ENCODE measurements around the gene CAPZA2.
"Not testable (repeated sequence)": the region's sequence is repeated elsewhere in the genome, so short reads cannot be mapped to it uniquely, and the experiment has no call there.

The CAPZA2 gene

DNA sequence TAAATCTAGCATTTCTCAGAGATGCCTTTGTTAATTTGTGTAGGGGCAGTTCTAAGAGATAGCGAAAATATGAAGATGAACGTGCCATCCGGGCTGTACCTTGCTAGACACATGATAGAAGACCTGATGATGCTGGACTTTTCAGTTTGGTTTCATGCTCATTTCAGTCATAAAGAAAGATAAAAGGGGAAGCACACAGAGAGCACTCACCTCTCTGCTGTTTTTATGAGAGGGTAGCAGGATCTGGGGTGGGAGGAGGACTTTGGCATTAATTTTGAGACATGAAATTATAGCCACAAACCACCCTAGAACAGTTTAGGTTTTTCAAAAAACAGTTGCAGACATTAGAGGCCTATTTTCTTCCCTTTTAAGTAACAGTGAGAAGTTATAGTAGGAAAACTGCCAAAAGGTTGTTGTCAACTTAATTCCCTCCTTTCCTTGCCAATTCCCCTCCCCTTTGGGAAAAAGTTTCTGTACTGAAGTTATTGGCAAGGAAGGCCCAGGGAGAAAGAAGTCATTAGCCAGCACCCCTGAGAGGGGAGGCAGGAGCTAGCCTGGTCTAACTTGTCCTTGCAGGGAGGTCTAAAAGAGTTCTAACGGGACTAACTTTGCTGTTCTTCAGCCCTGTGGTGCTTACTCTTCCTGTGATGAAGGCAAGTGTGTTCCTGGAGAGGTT is 93.6 kb downstream of the CAPZA2 start:
- DNase-seq: no peak

DNA sequence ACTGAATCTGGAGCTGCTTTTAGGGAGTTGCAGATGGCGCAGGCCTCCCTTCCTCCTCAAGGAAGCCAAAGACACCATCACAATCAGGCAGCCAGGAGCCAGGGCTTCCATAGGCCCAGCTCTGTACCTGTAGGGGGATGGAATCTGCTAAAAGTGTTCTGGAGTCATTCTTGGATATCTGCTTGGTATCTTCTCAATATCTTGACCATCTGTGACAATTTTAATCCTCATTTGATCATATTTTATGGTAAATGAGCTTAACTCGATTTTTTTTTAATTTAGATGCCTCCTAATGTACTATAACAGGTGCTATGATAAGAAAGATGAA is 94.1 kb downstream of the CAPZA2 start:
- DNase-seq: no peak

DNA sequence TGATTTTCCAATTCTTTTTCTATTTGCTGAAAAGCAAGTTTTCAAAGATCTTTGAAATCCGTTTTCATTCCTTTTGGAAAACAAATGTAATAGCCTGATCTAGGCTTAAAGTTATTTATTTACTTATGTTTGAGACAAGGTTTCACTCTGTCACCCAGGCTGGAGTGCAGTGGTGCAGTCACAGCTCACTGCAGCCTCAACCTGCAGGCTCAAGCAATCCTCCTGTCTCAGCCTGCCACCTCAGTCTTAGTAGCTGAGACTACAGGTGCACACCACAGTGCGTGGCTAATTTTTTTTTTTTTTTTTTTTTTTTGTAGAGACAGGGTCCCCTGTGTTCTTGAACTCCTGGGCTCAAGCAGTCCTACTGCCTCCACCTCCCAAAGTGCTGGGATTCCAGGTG is 95.5 kb downstream of the CAPZA2 start:
- peak in 1 of 2 experiments; percentile 9 for DNase-seq

DNA sequence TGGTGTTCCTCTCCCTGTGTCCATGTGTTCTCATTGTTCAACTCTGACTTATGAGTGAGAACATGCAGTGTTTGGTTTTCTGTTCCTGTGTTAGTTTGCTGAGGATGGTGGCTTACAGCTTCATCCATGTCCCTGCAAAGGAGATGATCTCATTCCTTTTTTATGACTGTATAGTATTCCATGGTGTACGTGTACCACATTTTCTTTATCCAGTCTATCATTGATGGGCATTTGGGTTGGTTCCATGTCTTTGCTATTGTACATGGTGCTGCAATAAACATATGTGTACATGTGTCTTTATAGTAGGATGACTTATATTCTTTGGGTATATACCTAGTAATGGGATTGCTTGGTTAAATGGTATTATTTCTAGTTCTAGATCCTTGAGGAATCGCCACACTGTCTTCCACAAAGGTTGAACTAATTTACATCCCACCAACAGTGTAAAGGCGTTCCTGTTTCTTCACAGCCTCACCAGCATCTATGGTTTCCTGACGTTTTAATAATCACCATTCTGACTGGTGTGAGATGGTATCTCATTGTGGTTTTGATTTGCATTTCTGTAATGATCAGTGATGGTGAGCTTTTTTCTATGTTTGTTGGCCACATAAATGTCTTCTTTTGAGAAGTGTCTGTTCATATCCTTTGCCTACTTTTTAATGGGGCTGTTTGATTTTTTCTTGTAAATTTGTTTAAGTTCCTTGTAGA is 99.7 kb downstream of the CAPZA2 start:
- DNase-seq: peak; percentile 8 to 25

DNA sequence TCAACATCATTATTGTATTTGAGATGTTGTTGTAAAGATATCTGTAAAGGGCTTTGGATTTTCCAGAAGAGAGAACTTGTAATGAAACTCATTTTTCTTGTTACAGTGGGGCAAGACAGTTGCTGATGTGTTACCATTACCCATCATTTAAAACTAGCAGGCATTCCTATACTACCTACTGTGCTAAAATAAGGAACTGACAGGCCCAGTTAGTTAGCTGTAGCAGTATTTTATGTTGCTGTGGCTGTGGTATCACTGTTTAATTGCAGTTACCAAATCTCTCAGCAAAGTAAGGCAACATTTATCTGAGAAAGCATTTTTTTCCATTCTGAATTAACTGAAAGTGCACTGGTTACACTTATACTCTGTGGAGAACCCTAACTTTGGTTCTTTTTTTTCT is 100.8 kb downstream of the CAPZA2 start:
- no peak for DNase-seq

DNA sequence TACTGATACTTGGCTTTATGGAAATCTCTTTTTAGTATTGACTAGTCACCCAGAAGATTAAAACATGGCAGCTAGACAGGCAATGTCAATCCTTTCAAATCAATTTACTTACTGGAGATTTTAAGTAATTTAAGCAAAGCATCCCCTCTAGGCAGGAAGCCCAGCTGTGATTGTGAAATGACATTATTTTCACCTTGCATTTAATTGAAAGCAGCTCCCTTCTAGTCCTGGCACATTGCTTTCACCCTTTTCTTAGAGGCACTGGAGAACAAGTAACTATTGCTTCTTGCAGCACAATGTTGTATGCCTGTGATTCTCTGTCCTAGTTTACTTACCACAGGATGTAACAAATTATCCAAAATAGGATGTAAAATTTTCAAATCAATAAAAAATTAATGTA is 104.2 kb downstream of the CAPZA2 start:
- DNase-seq: no peak

DNA sequence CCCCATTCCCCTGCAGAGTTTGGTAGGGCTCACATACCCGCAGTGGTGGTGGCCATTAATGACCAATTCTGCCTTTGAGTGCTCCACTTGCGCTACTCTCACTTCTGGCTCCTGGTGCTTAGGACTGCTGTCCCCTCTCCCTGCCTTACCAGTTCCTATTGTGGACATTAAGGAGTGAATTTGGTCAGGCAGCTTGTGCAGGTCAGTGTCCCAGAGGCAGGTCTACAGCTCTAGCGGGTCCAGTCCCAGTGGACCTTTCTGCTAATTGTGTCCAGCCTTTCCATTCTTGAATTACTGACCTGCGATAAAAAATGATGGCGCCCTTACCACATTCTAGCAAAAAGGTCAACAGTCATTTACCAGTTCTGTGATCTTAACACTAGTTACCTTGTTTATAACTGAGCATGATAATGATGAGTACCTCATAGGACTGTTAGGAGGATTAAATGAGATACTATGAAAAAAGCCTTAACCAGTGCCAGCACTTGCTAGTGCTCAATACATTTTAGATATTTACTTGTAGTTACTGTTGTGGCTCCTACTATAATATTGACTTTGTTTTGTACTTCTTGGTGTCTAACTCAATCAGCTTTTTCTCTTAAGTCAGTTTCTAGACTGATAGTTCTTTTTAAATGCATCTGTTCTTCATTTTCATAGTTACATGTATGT is 105.0 kb downstream of the CAPZA2 start:
- no peak for DNase-seq

DNA sequence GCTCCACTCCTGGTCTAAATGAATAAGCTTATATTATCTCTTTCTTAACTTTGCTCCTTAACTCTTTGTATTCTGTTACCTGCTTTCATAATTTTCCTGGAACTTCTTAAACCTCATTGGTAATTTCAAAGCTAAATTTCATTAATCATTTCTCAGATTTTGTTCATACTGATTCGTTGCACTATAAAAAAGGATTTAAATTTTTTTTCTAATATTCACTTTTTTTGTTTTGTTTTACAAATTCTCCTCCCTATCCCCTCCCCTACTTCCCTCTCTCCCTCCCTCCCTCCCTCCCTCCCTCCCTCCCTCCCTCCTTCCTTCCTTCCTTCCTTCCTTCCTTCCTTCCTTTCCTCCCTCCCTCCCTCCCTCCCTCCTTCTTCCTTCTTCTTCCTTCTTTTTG is 105.6 kb downstream of the CAPZA2 start:
- DNase-seq: no peak

DNA sequence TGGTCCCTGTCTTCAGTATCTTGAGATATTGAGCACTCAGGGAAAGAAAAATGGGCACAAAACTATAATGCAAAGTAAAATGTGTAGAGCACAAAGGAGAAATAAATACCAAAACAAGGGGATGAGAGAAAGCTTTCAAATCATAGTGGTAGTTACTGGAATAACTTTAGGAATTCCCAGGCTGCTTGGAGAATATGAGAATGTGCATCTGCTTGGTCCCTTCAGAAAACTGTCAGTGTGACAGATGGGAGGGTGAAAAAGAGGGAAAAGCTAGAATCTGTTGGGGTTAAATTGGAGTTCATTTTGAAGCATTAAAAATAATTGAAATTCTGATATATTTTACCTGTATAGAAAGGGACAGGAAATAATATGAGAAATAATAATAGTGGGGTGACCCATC is 106.2 kb downstream of the CAPZA2 start:
- DNase-seq: no peak

DNA sequence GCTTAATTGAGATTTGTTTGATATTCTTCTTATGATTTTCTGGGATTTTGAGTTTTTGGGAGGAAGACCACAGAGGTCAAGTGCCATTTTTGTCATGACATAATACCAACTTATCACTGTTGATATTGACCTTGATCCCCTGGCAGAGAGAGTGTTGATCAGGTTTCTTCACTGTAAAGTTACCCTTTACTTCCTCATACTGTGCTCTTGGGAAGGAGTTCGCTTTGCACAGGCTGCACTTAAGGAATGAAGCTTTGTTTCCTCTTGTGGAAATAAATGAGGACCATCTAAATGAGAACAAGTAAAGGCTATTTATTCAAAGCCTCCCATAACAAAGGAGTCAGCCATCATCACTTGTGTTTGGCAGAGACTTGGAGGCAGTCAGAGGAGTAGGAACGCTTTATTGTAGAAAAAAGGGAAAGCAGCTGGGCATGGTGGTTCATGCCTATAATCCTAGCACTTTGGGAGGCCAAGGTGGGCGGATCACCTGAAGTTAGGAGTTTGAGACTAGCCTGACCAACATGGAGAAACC is 107.0 kb downstream of the CAPZA2 start:
- no peak for DNase-seq

DNA sequence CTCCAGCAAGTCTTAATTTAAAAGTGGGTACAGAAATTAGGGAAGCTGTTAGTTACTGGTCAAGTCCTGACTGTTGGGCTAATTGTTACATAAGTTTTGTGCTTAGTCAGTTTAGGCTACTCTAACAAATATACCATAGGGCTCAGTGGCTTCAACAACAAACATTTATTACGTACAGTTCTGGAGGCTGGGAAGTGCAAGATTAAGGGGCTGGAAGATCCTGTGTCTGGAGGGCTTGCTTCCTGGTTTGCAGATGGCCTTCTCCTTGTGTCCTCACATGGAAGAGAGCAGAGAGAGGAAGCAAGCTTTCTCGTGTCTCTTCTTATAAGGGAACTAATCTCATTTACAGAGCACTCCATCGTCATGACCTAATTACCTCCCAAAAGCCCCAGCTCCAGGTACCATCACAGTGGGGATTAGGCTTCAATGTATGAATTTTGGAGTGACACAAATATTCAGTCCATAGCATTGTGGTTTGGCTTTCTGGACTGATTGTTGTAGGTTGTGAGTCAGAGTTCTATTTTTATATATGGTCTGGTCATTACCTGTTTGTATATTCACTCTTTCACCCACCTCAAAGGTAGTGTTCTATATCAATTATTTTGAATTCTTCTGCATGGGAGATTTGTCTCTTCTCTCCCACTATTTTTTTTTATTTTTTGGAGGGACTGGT is 108.0 kb downstream of the CAPZA2 start:
- DNase-seq: no peak

DNA sequence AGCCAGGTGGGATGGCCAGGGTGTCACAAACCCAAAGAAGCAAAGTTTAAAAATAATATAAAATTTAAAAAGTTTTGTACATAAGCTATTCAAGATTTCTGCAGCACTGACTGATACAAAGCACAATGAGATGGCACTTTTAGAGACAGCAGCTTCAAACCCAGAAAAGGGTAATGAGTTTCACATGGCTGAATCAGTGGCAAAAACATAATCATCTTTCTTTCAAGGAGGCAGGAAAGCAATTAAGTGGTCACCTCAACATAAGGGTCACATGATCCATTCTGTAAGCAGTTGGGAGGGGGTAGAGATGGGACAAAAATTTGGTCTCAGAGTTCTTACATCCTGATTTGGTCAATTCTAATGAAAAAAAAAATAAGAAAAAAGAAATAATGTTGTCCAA is 108.8 kb downstream of the CAPZA2 start:
- DNase-seq: not testable (repeated sequence)

Data from NCI-H526 (cell line).